NCI-H1105 (cell line): Measurements from ENCODE around the gene FAIM2.
"Not testable (repeated sequence)": the region's sequence is repeated elsewhere in the genome, so short reads cannot be mapped to it uniquely, and the experiment has no call there.

Source experiments
- DNase-seq: peaks from one replicate; lab custom pipeline; 2025; lab: John Stamatoyannopoulos, UW

Gene FAIM2

GRCh38 chr12:49878021-49878420 is 25.7 kb downstream of the FAIM2 start:
- DNase-seq, result no peak

DNA sequence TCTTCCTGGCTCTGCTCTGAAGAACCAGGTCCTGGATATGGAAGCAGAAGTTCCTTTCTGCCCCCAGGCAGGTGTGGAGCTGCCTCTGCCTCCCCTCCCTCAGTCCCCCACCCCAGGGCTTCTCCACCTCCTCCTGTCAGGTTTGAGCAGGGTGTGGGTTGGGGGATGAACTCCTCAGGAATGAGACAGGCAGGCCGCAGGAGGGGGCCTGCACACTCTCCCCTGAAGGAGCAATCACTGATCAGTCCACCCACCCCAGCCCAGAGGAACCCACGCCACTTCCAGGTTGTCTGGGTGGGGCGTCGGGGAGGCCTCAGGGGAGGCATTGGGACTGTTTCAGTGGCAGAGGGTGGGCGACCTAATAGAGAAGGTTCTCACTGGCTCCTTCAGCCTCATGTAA is 26.6 kb downstream of the FAIM2 start:
- DNase-seq, result no peak

DNA sequence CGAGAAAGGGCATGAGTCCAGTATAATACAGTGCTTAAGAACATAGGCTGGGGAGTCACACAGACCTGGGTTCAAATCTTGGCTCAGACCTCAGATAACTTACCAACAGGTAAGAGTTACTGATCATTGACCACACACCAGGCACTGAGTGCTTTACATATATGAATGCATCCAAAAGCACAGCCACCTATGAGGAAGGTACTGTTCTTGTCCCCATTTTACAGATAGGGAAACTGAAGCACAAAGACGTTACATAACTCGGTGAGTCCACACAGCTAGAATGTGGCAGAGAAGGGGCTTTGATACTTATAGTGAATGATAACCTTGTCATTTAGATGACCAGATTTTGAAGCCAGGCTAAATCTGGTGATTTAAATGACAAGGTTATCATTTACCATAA is 27.6 kb downstream of the FAIM2 start:
- DNase-seq, result no peak

DNA sequence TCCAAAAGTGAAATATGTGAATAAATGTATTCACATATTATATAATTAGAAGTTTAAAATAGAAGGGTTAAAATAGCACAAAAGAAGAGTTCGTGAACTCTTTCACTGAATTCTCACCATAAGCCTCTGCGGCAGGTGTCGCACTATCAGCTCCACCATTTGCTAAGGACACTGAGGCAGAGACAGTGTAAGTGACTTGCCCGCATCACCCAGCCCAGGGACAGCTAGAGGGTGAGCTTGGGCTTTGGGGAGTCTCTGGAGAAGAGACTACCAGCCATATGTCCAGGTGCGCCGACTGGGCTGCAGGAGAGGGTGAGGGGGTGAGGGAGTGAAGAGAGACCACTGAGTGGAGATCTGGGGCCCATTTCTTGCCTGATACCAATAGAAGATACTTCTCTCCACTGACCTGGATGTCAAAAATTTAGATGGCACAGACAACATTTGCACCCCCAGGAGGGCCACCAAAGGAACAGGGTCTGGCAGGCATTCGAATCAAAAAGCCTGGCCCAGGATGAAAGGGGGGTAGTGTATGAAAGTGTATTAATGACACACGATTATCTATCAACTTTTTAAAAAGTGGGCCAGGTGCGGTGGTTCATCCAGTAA is 28.5 kb downstream of the FAIM2 start:
- DNase-seq, result no peak

DNA sequence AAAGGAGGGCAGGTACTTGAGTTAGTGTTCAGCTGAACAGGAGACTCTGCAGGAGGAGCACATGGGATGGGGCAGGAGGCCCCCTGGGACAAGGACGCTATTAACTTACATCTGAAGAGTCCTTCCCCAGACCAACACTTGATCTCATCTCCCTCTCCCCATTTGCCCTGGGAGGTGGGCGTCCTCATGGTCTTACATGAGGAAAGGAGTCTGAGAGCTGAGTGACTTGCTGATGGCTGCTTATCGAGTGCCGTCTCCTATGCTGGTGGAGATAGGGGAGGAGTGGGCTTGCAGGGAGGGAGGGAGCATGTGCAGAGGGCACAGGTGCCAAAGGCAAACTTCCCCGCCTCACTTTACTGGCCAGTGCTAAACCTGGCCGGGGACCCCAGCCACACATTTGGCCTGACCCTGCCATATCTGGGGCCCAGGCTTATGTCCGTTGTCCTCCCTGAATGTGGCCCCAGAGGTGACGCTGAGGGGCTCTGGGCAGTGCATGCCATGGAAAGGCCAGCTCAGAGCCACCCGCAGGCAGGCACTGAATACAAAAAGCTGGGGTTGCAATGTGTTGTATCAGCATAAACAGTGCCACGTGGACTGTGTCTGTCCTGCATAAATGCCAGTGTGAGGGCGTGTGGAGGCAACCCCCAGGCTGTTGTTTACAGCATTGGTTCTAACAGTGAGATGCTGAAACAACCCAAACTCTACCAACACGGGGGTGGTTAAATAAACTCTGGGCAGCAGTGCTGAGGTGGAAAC is 29.4 kb downstream of the FAIM2 start:
- no peak for DNase-seq

GRCh38 chr12:49873361-49873934 is 30.3 kb downstream of the FAIM2 start:
- no peak for DNase-seq

GRCh38 chr12:49872781-49873181 is 30.9 kb downstream of the FAIM2 start:
- no peak for DNase-seq

DNA sequence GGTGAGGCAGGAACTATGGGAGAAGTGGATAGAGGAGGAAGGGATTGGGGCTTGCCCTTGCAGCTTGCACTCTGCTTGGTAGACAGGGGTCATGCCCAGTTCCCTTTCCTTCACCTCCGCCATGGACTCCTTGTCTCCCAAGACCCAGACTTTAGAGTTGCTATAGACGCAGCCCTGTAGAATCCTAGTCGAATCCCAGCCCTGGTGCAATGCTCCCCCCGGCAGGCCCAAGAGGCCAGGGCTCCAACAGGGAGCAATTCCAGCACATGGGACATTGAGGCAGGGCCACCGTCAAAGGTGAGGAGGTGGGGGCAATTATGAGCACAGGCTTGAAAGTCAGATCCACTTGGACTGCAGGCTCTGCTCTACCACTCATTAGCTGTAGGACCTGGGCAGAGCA is 31.3 kb downstream of the FAIM2 start:
- DNase-seq, result no peak

DNA sequence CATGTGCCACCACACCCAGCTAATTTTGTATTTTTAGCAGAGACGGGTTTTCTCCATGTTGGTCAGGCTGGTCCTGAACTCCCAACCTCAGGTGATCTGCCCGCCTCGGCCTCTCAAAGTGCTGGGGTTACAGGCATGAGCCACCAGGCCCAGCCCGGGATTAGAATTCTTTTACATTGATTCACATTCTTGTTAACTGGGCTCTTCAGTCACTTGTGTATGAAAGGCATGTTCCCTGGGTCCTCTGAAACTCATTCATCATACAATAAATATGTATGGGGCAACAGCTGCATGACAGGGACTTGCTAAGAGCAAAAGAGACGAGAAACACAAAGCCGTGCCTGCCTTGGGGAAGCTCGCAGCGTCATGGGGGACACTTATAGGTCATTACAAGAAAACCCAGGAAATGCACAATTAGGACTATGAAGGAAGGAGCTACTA is 31.9 kb downstream of the FAIM2 start:
- not testable (repeated sequence) for DNase-seq

GRCh38 chr12:49871263-49871561 is 32.5 kb downstream of the FAIM2 start:
- no peak for DNase-seq

DNA sequence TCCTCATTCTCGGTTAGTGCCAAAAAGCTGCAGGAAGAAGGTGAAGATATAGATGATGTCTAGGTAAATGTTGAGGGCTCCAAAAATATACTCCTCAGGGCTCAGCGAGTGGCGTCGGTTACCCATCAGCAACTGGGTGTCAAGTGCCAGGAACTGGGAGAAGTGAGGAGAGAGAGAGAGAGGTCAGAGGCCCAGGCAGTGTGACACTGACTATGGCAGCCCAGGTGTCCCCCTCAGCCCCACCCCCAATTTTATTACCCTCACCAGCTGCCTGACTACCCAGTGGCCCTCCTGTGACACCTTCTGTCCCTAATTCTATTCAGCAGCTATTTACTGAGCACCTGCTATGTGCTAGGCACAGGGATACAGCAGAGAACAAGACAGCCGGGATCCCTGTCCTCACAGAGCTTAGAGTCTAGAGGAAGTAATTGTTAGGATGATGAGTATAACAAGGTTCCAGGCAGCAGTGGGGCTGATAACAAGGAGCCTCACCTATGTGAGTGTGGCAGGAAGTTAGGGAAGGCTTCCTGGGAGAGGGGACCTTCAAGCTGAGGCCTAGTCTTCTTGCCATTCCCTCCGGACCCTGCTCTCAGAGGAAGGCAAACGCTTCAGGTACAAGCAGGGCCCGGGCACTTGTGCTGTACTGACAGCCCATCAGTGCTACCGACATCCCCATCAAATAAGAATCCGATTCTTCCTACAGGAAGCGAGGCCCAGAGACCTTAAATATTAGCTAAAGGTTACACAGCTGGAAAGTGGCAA is 33.0 kb downstream of the FAIM2 start:
- no peak for DNase-seq

DNA sequence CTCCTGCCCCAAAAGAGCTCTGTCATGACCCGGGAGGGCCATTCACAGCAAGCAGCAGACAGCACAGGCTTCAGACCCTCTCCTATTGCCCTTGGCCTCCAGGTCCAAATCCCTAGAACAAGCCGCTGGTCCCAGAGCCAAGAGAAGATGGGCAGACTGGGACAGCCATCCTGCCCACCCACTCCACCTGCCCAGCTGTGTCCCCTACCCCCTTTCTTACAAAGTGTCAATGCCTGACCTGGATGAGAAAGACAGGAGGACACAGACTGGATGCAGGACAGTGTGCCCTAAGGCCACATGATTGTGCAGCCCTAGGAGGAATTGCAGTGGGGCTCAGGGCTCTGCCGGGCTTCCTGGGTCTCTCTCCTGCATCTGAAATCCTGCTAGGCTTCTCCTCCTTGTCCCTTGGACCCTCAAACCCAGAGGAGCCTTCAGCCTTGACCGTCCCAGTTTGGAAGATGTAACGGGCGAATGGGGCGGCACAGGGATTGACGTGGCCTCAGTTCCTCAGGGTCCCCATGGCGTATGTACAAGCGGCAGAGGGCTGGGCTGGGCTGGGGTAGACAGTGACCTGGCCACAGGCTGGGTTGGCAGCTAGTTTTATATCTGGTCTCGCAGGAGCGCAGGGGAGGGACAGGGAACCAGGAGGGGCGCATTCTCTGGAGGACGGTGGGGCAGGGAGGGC is 33.7 kb downstream of the FAIM2 start:
- DNase-seq, result no peak

DNA sequence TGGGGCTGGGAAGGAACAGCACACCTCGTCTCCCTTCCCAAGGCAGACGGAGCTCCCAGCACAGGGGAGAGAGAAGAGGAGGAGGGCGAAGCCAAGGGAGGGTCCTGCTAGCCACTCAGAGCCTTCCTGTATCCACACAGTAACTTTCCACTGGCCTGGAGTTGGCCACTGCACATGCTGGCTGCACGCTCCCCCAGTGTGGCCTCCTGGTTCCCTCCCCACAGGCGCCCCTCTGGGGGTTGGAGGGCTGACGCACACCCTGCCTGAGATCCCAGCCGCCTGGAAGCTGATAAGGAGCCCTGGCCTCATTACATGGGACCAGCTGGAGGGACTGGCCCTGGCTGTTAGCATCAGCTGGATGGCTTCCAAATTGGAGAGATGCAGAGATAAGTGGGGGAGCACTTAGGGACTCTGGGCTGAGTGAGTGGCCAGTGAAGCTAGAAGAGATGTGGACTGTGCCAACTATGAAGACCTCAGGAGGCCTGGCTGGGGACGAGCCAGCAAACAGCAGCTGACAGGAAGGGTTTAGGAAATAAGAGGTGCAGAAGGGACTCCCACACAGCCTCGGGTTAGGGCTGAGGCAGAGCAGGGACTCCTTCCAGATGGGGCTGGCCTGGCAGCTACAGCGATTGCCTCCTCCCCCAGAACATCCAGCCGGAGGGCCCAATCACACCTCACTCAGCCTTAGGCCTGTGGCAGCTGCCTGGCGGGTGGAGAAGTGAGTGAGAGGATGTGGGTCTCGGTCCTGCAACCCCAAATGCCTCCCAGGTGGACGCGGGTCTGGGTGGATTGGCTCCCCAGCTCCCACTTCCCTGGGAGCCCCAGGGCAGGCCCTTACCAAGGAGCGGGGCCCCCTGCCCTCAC is 34.5 kb downstream of the FAIM2 start:
- peak; percentile 91 for DNase-seq

- DNase-seq, result no peak
Observed at GRCh38 chr12:49868449-49868848, 35.3 kb downstream of the FAIM2 start.

- DNase-seq, result no peak
Observed at GRCh38 chr12:49867570-49868341, 35.9 kb downstream of the FAIM2 start.

GRCh38 chr12:49866859-49867569 is 36.7 kb downstream of the FAIM2 start:
- DNase-seq, result peak; percentile 27

- no peak for DNase-seq
Observed at GRCh38 chr12:49865782-49866135, 37.9 kb downstream of the FAIM2 start.

- no peak for DNase-seq
Observed at GRCh38 chr12:49865109-49865781, 38.5 kb downstream of the FAIM2 start.

- DNase-seq, result no peak
Observed at GRCh38 chr12:49864798-49865090, 39.0 kb downstream of the FAIM2 start.
